ENCODE measurements around the gene PYGB. TPM values are rescaled to one million over a fixed set of nuclear protein-coding genes. Genes with fewer than 3 reads are reported as not detected.
A peak's percentile ranks its signal among the peaks of the same experiment; 100 is the strongest.

PYGB gene
- total RNA-seq, 1 donor from 2014 or later = 167 TPM

GRCh38 chr20:25248786-25249172 lies 894 bp downstream of the PYGB start:
- TF ChIP-seq, protein P1, sequence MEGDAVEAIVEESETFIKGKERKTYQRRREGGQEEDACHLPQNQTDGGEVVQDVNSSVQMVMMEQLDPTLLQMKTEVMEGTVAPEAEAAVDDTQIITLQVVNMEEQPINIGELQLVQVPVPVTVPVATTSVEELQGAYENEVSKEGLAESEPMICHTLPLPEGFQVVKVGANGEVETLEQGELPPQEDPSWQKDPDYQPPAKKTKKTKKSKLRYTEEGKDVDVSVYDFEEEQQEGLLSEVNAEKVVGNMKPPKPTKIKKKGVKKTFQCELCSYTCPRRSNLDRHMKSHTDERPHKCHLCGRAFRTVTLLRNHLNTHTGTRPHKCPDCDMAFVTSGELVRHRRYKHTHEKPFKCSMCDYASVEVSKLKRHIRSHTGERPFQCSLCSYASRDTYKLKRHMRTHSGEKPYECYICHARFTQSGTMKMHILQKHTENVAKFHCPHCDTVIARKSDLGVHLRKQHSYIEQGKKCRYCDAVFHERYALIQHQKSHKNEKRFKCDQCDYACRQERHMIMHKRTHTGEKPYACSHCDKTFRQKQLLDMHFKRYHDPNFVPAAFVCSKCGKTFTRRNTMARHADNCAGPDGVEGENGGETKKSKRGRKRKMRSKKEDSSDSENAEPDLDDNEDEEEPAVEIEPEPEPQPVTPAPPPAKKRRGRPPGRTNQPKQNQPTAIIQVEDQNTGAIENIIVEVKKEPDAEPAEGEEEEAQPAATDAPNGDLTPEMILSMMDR (IDR thresholded peaks at IDR 0.05; ENCODE audit: insufficient read depth, low read length, poor library complexity, severe bottlenecking) = no peak
- H3K27me3 ChIP-seq (ENCODE audit: control insufficient read depth, insufficient read depth, low read length) = no peaks in the 10 kb centered on the region
- peak overlapping the region; percentile 79 for H3K4me3 ChIP-seq (ENCODE audit: low read depth, low read length)
- H3K36me3 ChIP-seq (ENCODE audit: control insufficient read depth, insufficient read depth, low read length) = no peaks in the 10 kb centered on the region
- DNase-seq (ENCODE audit: low read depth) = no peak

GRCh38 chr20:25249198-25249931 lies 1.5 kb downstream of the PYGB start:
- DNase-seq (ENCODE audit: low read depth) = no peak
- TF ChIP-seq, protein P1 (IDR thresholded peaks at IDR 0.05; ENCODE audit: insufficient read depth, low read length, poor library complexity, severe bottlenecking) = no peak
- no peaks in the 10 kb centered on the region for H3K36me3 ChIP-seq (ENCODE audit: control insufficient read depth, insufficient read depth, low read length)

DNA sequence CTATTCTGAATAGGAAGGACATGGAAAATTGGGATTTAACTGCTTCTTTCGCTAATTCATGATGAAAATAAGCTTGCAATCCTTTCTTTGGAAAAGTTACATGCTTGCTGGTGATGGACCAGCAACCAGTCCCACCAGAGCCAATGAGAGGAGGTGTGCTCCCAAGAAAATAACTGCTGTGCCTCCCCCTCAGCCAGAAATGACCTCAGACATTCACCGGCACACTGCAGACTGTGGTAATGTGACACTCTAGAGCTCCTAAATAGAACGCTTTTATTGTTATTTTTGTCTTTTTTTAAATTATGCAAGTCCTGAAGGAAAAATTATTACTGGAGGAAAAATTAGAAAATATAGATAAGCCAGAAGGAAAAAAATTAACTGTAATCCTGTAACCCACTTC lies 2.6 kb downstream of the PYGB start:
- H3K27me3 ChIP-seq (ENCODE audit: control insufficient read depth, insufficient read depth, low read length) = no peaks in the 10 kb centered on the region
- TF ChIP-seq, protein P1 (IDR thresholded peaks at IDR 0.05; ENCODE audit: insufficient read depth, low read length, poor library complexity, severe bottlenecking) = no peak
- no peak for DNase-seq (ENCODE audit: low read depth)
- peak overlapping the region; percentile 21 for H3K4me3 ChIP-seq (ENCODE audit: low read depth, low read length)
- no peaks in the 10 kb centered on the region for H3K36me3 ChIP-seq (ENCODE audit: control insufficient read depth, insufficient read depth, low read length)

More at GRCh38 chr20:25249198-25249931, 1.5 kb downstream of the PYGB start:
- Histone ChIP-seq H3K27me3 (ENCODE audit: control insufficient read depth, insufficient read depth, low read length) (no peaks in the 10 kb centered on the region), H3K4me3 (ENCODE audit: low read depth, low read length) (peak overlapping the region; percentile 79)

DNA sequence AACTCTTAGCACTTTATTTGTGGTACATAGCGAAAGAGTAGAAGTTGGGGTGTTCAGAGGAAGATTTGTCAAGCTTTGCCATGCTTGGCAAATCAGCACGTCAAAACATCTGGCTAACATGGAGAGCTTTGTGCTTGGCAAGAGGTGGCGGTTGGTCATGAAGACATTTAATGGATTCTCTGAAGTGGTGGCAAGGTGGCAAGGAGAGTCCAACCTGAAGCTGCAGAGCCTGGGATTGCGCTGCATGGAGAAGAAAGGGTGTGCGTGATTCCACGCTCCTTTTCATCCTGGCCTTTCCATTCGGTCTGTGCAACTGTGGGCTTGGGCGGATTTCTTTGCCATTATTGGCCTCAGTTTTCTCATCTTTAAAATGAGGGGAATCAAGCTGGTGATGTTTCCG lies 3.1 kb downstream of the PYGB start:
- H3K36me3 ChIP-seq (ENCODE audit: control insufficient read depth, insufficient read depth, low read length) = no peaks in the 10 kb centered on the region
- DNase-seq (ENCODE audit: low read depth) = no peak
- TF ChIP-seq, protein P1 (IDR thresholded peaks at IDR 0.05; ENCODE audit: insufficient read depth, low read length, poor library complexity, severe bottlenecking) = no peak
- no peak overlapping the region for H3K4me3 ChIP-seq (ENCODE audit: low read depth, low read length)
- H3K27me3 ChIP-seq (ENCODE audit: control insufficient read depth, insufficient read depth, low read length) = no peaks in the 10 kb centered on the region

- Histone ChIP-seq H3K36me3 (ENCODE audit: control insufficient read depth, insufficient read depth, low read length) (no peaks in the 10 kb centered on the region), H3K4me3 (ENCODE audit: low read depth, low read length) (no peak overlapping the region), H3K27me3 (ENCODE audit: control insufficient read depth, insufficient read depth, low read length) (no peaks in the 10 kb centered on the region)
- DNase-seq (ENCODE audit: low read depth) = no peak
- TF ChIP-seq, protein P1 (IDR thresholded peaks at IDR 0.05; ENCODE audit: insufficient read depth, low read length, poor library complexity, severe bottlenecking) = no peak
Observed at GRCh38 chr20:25251558-25251957, 3.7 kb downstream of the PYGB start.

DNA sequence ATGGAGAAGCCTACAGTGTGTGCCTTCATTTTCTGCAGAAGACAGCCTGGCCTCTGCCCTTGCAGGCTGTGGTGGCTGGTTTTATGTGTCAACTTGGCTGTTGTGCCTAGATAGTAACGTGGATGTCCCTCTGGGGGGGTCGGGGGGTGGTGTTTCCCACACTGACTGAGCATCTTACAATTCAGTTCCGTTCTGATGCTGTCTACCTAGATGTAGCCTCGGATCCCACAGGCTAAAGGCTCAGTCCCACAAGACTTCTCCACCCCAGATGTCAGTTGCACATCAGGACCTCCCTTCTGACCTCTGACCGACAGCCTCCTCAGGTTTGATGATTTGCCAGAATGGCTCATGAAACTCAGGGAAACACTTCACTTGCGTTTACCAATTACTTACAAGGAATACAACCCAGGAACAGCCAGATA lies 4.4 kb downstream of the PYGB start:
- TF ChIP-seq, protein P1 (IDR thresholded peaks at IDR 0.05; ENCODE audit: insufficient read depth, low read length, poor library complexity, severe bottlenecking) = no peak
- Histone ChIP-seq H3K4me3 (ENCODE audit: low read depth, low read length) (no peak overlapping the region), H3K36me3 (ENCODE audit: control insufficient read depth, insufficient read depth, low read length) (no peaks in the 10 kb centered on the region), H3K27me3 (ENCODE audit: control insufficient read depth, insufficient read depth, low read length) (no peaks in the 10 kb centered on the region)
- DNase-seq (ENCODE audit: low read depth) = no peak
